Measurements from ENCODE around the gene ADD1. TPM values are rescaled to one million over a fixed set of nuclear protein-coding genes. Genes with fewer than 3 reads are reported as not detected.

The ADD1 gene
- total RNA-seq, 1 experiment from 2014 or later = 125 TPM

DNA sequence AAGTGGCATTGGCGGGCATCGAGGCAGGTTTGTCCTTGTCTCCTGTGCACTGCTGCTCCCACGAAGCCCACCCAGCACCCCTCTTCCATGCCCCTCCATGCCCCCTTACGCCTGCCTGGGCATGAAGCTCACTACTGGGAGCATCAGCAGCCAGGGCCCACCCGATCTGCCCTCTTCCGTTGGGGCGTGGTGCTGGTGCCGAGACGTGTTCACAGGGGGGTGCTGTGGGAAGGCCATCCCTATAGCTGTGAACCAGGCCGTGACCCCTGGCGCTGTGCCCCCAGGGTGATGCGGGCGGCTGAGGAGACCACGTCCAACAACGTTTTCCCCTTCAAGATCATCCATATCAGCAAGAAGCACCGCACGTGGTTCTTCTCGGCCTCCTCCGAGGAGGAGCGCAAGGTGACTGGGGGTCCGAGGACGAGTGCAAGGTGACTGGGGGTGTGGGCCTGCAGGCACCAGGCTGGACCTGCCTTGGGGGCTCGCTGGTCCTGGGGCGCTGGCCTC, 19.3 kb upstream of the ADD1 start:
- intact Hi-C loops (cut with micrococcal nuclease; ENCODE audit: unreplicated experiment) = no loop called here
- TF ChIP-seq, protein P1, sequence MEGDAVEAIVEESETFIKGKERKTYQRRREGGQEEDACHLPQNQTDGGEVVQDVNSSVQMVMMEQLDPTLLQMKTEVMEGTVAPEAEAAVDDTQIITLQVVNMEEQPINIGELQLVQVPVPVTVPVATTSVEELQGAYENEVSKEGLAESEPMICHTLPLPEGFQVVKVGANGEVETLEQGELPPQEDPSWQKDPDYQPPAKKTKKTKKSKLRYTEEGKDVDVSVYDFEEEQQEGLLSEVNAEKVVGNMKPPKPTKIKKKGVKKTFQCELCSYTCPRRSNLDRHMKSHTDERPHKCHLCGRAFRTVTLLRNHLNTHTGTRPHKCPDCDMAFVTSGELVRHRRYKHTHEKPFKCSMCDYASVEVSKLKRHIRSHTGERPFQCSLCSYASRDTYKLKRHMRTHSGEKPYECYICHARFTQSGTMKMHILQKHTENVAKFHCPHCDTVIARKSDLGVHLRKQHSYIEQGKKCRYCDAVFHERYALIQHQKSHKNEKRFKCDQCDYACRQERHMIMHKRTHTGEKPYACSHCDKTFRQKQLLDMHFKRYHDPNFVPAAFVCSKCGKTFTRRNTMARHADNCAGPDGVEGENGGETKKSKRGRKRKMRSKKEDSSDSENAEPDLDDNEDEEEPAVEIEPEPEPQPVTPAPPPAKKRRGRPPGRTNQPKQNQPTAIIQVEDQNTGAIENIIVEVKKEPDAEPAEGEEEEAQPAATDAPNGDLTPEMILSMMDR (IDR thresholded peaks at IDR 0.05; ENCODE audit: unreplicated experiment) = no peak
- H3K4me3 Mint-ChIP-seq (ENCODE audit: low read depth, unreplicated experiment) = no peak overlapping the region
- no peaks in the 10 kb centered on the region for H3K4me1 Mint-ChIP-seq (ENCODE audit: low read depth, unreplicated experiment)
- peaks cover 4% of the 10 kb centered on the region for H3K9me3 Mint-ChIP-seq (ENCODE audit: low read depth, unreplicated experiment)
- no peak for DNase-seq
- BruUV-seq (replicated peaks) = no TSS peak
- H3K36me3 Mint-ChIP-seq (ENCODE audit: insufficient read depth, unreplicated experiment) = peaks cover 13% of the 10 kb centered on the region
- no peak overlapping the region for H3K27ac Mint-ChIP-seq (ENCODE audit: unreplicated experiment)
- no peaks in the 10 kb centered on the region for H3K27me3 Mint-ChIP-seq (ENCODE audit: unreplicated experiment)
- CTCF ChIA-PET = no interaction called here

DNA sequence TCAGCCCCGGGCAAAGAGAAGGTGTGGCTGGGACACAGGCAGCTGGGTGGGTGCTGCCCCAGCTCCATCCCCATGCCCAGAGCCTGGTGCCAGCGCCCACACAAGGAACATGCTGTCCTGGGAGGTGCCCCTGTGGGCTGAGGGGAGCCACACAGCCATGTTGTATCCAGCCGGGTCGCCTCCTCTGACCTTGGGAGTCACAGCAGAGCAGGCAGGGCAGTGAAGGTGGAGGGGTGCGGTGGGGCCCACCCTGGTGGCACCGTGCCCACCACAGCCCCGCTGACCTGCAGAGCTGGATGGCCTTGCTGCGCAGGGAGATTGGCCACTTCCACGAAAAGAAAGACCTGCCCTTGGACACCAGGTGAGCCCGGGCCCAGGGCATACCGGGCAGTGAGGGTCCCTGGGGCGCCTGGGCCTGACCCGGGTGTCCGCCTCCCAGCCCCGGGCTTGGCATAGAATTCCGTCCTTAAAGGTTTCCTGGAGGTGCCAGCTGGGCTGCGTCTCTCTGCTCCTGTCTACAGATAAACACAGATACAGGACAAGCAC, 18.7 kb upstream of the ADD1 start:
- H3K27me3 Mint-ChIP-seq (ENCODE audit: unreplicated experiment) = no peaks in the 10 kb centered on the region
- no peak overlapping the region for H3K4me3 Mint-ChIP-seq (ENCODE audit: low read depth, unreplicated experiment)
- H3K4me1 Mint-ChIP-seq (ENCODE audit: low read depth, unreplicated experiment) = no peaks in the 10 kb centered on the region
- peaks cover 13% of the 10 kb centered on the region for H3K36me3 Mint-ChIP-seq (ENCODE audit: insufficient read depth, unreplicated experiment)
- BruUV-seq (replicated peaks) = no TSS peak
- CTCF ChIA-PET = no interaction called here
- intact Hi-C loops (cut with micrococcal nuclease; ENCODE audit: unreplicated experiment) = no loop called here
- peaks cover 4% of the 10 kb centered on the region for H3K9me3 Mint-ChIP-seq (ENCODE audit: low read depth, unreplicated experiment)
- TF ChIP-seq, protein P1 (IDR thresholded peaks at IDR 0.05; ENCODE audit: unreplicated experiment) = no peak
- no peak overlapping the region for H3K27ac Mint-ChIP-seq (ENCODE audit: unreplicated experiment)
- DNase-seq = no peak

DNA sequence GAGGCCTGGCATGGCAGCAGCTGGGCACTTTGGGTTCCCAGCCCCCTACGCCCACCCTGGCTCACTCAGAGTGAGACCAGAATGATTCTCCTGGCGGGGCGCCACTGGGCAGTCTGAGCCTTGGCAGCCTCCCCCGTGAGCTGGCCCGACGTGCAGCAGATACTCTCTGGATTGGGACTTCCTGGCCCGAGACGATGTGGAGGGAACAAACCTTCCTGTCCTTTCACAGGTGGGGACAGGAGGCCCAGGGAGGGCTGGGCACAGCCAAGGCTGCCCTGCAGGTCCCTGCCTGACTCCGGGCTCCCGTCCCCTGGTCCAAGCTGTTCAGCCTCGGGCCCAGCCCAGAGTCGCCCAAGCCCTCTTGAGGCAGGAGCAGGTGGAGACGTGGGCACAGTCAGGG, 17.9 kb upstream of the ADD1 start:
- BruUV-seq (replicated peaks) = no TSS peak
- H3K9me3 Mint-ChIP-seq (ENCODE audit: low read depth, unreplicated experiment) = peaks cover 4% of the 10 kb centered on the region
- intact Hi-C loops (cut with micrococcal nuclease; ENCODE audit: unreplicated experiment) = no loop called here
- H3K27me3 Mint-ChIP-seq (ENCODE audit: unreplicated experiment) = no peaks in the 10 kb centered on the region
- H3K36me3 Mint-ChIP-seq (ENCODE audit: insufficient read depth, unreplicated experiment) = peaks cover 13% of the 10 kb centered on the region
- no peak for DNase-seq
- no peaks in the 10 kb centered on the region for H3K4me1 Mint-ChIP-seq (ENCODE audit: low read depth, unreplicated experiment)
- TF ChIP-seq, protein P1 (IDR thresholded peaks at IDR 0.05; ENCODE audit: unreplicated experiment) = no peak
- CTCF ChIA-PET = no interaction called here
- H3K4me3 Mint-ChIP-seq (ENCODE audit: low read depth, unreplicated experiment) = no peak overlapping the region
- no peak overlapping the region for H3K27ac Mint-ChIP-seq (ENCODE audit: unreplicated experiment)

DNA sequence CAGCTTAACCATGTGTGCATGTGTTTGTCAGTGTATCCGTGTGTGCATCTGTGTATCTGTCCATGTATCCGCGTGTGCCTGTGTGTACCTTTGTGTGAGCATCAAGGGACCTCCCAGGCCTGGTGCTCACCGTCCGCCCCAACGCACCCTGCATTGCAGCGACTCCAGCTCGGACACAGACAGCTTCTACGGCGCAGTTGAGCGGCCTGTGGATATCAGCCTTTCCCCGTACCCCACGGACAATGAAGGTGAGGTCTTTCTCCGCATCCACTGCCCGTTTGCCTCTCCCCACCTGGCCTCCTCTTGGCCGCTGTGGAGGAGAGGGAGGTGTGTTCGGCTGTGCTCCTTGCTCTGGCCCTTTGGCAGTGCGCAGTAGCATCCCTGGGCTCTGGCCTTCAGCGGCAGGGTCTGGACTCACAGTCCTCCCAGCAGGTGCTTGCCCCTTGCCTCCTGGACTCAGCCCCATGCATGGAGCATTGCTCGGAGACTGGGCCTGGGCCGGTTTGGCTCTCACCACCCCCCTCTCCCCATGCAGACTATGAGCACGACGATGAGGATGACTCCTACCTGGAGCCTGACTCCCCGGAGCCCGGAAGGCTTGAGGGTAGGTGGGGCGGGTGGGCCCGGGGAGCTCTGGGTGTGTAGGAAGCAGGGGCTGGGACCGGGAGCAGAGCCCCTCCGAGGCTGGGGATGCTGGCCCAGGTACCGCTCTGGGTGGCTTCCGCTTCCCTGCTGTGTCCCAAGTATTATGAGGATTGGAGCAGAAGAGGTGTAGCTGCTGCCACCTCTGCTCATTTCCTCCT, 16.4 kb upstream of the ADD1 start:
- TF ChIP-seq, protein P1 (IDR thresholded peaks at IDR 0.05; ENCODE audit: unreplicated experiment) = no peak
- Mint-ChIP-seq H3K27ac (ENCODE audit: unreplicated experiment) (no peak overlapping the region), H3K4me3 (ENCODE audit: low read depth, unreplicated experiment) (no peak overlapping the region), H3K36me3 (ENCODE audit: insufficient read depth, unreplicated experiment) (peaks cover 17% of the 10 kb centered on the region), H3K4me1 (ENCODE audit: low read depth, unreplicated experiment) (no peaks in the 10 kb centered on the region), H3K9me3 (ENCODE audit: low read depth, unreplicated experiment) (peaks cover 4% of the 10 kb centered on the region), H3K27me3 (ENCODE audit: unreplicated experiment) (no peaks in the 10 kb centered on the region)
- no peak for DNase-seq
- CTCF ChIA-PET = no interaction called here
- no TSS peak for BruUV-seq (replicated peaks)
- intact Hi-C loops (cut with micrococcal nuclease; ENCODE audit: unreplicated experiment) = no loop called here

Measured in Calu3 (cell line).